ENCODE results near the gene CPM. TPM values are rescaled to one million over a fixed set of nuclear protein-coding genes. Genes with fewer than 3 reads are reported as not detected.

CPM gene
- total and polyA plus RNA-seq, 10 donors: 3.5 to 189 (median 52.5) TPM

- Histone ChIP-seq H3K36me3 (peaks cover 0 to 3% (median 0%) of the 10 kb centered on the region in 6 donors), H3K4me1 (peaks cover 3 to 20% (median 9%) of the 10 kb centered on the region in 6 donors), H3K4me3 (no peak overlapping the region), H3K27me3 (replicated peaks in 1 of 7) (no peaks in the 10 kb centered on the region), H3K9me3 (no peaks in the 10 kb centered on the region), H3K27ac (no peak overlapping the region)
- intact Hi-C loops (cut with DNase I; ENCODE audit: low total_unique reads): no loop called here
- TF ChIP-seq POLR2AphosphoS5 (IDR thresholded peaks at IDR 0.05) (no peak), POLR2A (IDR thresholded peaks at IDR 0.05) (no peak), CTCF (IDR thresholded peaks at IDR 0.05 in 8 of 11, conservative IDR thresholded peaks at IDR 0.05 in 3 of 11) (no peak)
- 87 to 97% (median 90%) methylated on average over 4 of the region's 4 CpGs for WGBS, 5 donors
- no peak for DNase-seq
Observed at GRCh38 chr12:68905733-68906132, 27.2 kb downstream of the CPM start.

- Histone ChIP-seq H3K27me3 (replicated peaks in 1 of 7) (no peaks in the 10 kb centered on the region), H3K27ac (peak overlapping the region in 2 of 8 donors; percentile 6 to 12), H3K4me3 (no peak overlapping the region), H3K4me1 (peaks cover 3 to 20% (median 9%) of the 10 kb centered on the region in 6 donors), H3K36me3 (peaks cover 0 to 3% (median 0%) of the 10 kb centered on the region in 6 donors), H3K9me3 (no peaks in the 10 kb centered on the region)
- TF ChIP-seq POLR2A (IDR thresholded peaks at IDR 0.05) (no peak), POLR2AphosphoS5 (IDR thresholded peaks at IDR 0.05) (no peak), CTCF (IDR thresholded peaks at IDR 0.05 in 8 of 11, conservative IDR thresholded peaks at IDR 0.05 in 3 of 11) (no peak)
- 41 to 73% (median 61%) methylated on average over 4 of the region's 4 CpGs for WGBS, 5 donors
- no peak for DNase-seq
- intact Hi-C loops (cut with DNase I; ENCODE audit: low total_unique reads): no loop called here
Observed at GRCh38 chr12:68904351-68904962, 28.5 kb downstream of the CPM start.

- H3K36me3 ChIP-seq: peaks cover 0 to 3% (median 0%) of the 10 kb centered on the region in 6 donors
- no peaks in the 10 kb centered on the region for H3K27me3 ChIP-seq (replicated peaks in 1 of 7)
- TF ChIP-seq POLR2AphosphoS5 (IDR thresholded peaks at IDR 0.05) (no peak), POLR2A (IDR thresholded peaks at IDR 0.05) (no peak), CTCF (IDR thresholded peaks at IDR 0.05 in 8 of 11, conservative IDR thresholded peaks at IDR 0.05 in 3 of 11) (no peak)
- no peaks in the 10 kb centered on the region for H3K9me3 ChIP-seq
- H3K4me3 ChIP-seq: no peak overlapping the region
- WGBS, 5 donors: 90 to 95% (median 94%) methylated on average over 8 of the region's 8 CpGs
- H3K27ac ChIP-seq: no peak overlapping the region
- H3K4me1 ChIP-seq: peaks cover 3 to 25% (median 9%) of the 10 kb centered on the region in 6 donors
- intact Hi-C loops (cut with DNase I; ENCODE audit: low total_unique reads): no loop called here
- DNase-seq: no peak
Observed at GRCh38 chr12:68903511-68903910, 29.5 kb downstream of the CPM start.

- TF ChIP-seq POLR2A (IDR thresholded peaks at IDR 0.05) (no peak), POLR2AphosphoS5 (IDR thresholded peaks at IDR 0.05) (no peak), CTCF (IDR thresholded peaks at IDR 0.05 in 8 of 11, conservative IDR thresholded peaks at IDR 0.05 in 3 of 11) (no peak)
- Histone ChIP-seq H3K27me3 (replicated peaks in 1 of 7) (no peaks in the 10 kb centered on the region), H3K27ac (no peak overlapping the region), H3K4me1 (peaks cover 3 to 45% (median 25%) of the 10 kb centered on the region in 6 donors), H3K4me3 (no peak overlapping the region), H3K9me3 (no peaks in the 10 kb centered on the region), H3K36me3 (peaks cover 0 to 3% (median 0%) of the 10 kb centered on the region in 6 donors)
- DNase-seq: no peak
- 84 to 94% (median 91%) methylated on average over 2 of the region's 2 CpGs for WGBS, 5 donors
- intact Hi-C loops (cut with DNase I; ENCODE audit: low total_unique reads): no loop called here
Observed at GRCh38 chr12:68901551-68901950, 31.4 kb downstream of the CPM start.
